ENCODE data around the gene S100Z.

Gene S100Z

GRCh38 chr5:76964060-76964459 is 114.2 kb downstream of the S100Z start:
- no peak for TF ChIP-seq CTCF (IDR thresholded peaks at IDR 0.05; ENCODE audit: low read depth, low read length)
- DNase-seq (ENCODE audit: low read depth in 2 of 2), result no peak
- H3K4me3 ChIP-seq (replicated peaks in 1 of 2; ENCODE audit: low read depth in 2 of 2, low read length in 2 of 2), result no peak overlapping the region

Data from cardiac fibroblast (primary cell).